Fibroblast of lung (primary cell): ENCODE results near the gene PPP5C.

Experiments used
- EZH2 ChIP-seq: IDR thresholded peaks from 2 replicates; pipeline ENCODE4 v1.5.1; 2012; ENCODE audit warnings: low read length, control low read depth, mild to moderate bottlenecking; ENCODE audit errors: missing control alignments
- TF ChIP-seq, protein P1 (sequence below), 2 donors: IDR thresholded peaks in 1 of 2; conservative IDR thresholded peaks in 1 of 2; 1 replicate in 1 of 2; 2 replicates in 1 of 2; pipeline ENCODE4 v1.5.1; 2011 to 2012; ENCODE audit warnings: low read length in 2 of 2, control low read depth in 1 of 2, inconsistent platforms in 1 of 2, low read depth in 1 of 2, mild to moderate bottlenecking in 1 of 2

GRCh38 chr19:46385636-46386035, 38.7 kb downstream of the PPP5C start:
- TF ChIP-seq EZH2, result no peak
- TF ChIP-seq, protein P1, sequence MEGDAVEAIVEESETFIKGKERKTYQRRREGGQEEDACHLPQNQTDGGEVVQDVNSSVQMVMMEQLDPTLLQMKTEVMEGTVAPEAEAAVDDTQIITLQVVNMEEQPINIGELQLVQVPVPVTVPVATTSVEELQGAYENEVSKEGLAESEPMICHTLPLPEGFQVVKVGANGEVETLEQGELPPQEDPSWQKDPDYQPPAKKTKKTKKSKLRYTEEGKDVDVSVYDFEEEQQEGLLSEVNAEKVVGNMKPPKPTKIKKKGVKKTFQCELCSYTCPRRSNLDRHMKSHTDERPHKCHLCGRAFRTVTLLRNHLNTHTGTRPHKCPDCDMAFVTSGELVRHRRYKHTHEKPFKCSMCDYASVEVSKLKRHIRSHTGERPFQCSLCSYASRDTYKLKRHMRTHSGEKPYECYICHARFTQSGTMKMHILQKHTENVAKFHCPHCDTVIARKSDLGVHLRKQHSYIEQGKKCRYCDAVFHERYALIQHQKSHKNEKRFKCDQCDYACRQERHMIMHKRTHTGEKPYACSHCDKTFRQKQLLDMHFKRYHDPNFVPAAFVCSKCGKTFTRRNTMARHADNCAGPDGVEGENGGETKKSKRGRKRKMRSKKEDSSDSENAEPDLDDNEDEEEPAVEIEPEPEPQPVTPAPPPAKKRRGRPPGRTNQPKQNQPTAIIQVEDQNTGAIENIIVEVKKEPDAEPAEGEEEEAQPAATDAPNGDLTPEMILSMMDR (conservative IDR thresholded peaks at IDR 0.05 in 1 of 2, IDR thresholded peaks at IDR 0.05 in 1 of 2; ENCODE audit: low read depth in 1 of 2, low read length in 2 of 2), result no peak
